Nephron progenitor cell (in vitro differentiated cells): ENCODE data around the gene MAGED2.
A peak's percentile ranks its signal among the peaks of the same experiment; 100 is the strongest.
"Not testable (repeated sequence)": the region's sequence is repeated elsewhere in the genome, so short reads cannot be mapped to it uniquely, and the experiment has no call there.

Experiments
- DNase-seq: peaks from one replicate; pipeline ENCODE4 v3.0.0; 2021
- H3K27ac Mint-ChIP-seq: 2 replicates; pipeline ENCODE4 v1.8.0; 2021; ENCODE audit warnings: mild to moderate bottlenecking, moderate library complexity, mixed read lengths
- H3K27me3 Mint-ChIP-seq: 2 replicates; pipeline ENCODE4 v1.8.0; 2021; ENCODE audit warnings: mild to moderate bottlenecking, low read depth, mixed read lengths; ENCODE audit not compliant: poor library complexity
- H3K36me3 Mint-ChIP-seq: 2 replicates; pipeline ENCODE4 v1.8.0; 2021; ENCODE audit warnings: low read depth, mixed read lengths
- H3K4me1 Mint-ChIP-seq: 2 replicates; pipeline ENCODE4 v1.8.0; 2021; ENCODE audit warnings: mixed read lengths
- H3K4me3 Mint-ChIP-seq: 2 replicates; pipeline ENCODE4 v1.8.0; 2021; ENCODE audit warnings: mild to moderate bottlenecking, moderate library complexity, mixed read lengths
- H3K9me3 Mint-ChIP-seq: 2 replicates; pipeline ENCODE4 v1.8.0; 2021; ENCODE audit warnings: mild to moderate bottlenecking, moderate library complexity, mixed read lengths
- CTCF ChIP-seq: fragments of 200-600 bp; sonication (generic); IDR thresholded peaks from 2 replicates; pipeline ENCODE4 v1.5.0; 2021; ENCODE audit warnings: antibody characterized with exemption

Gene MAGED2

GRCh38 chrX:54842607-54843006 is 35.1 kb downstream of the MAGED2 start:
- Mint-ChIP-seq H3K4me1 (peaks cover 26% of the 10 kb centered on the region), H3K4me3 (no peak overlapping the region), H3K36me3 (peaks cover 6% of the 10 kb centered on the region), H3K27me3 (no peaks in the 10 kb centered on the region), H3K27ac (peak overlapping the region; percentile 75), H3K9me3 (peaks cover 79% of the 10 kb centered on the region)
- DNase-seq, result no peak
- no peak for TF ChIP-seq CTCF

- TF ChIP-seq CTCF, result no peak
- no peak for DNase-seq
- Mint-ChIP-seq H3K9me3 (peaks cover 74% of the 10 kb centered on the region), H3K27ac (peak overlapping the region; percentile 75), H3K4me1 (peaks cover 26% of the 10 kb centered on the region), H3K36me3 (peaks cover 6% of the 10 kb centered on the region), H3K4me3 (no peak overlapping the region), H3K27me3 (no peaks in the 10 kb centered on the region)
Observed at GRCh38 chrX:54843050-54843449, 35.5 kb downstream of the MAGED2 start.

GRCh38 chrX:54847700-54848099 is 40.2 kb downstream of the MAGED2 start:
- not testable (repeated sequence) for H3K4me3 Mint-ChIP-seq, H3K27ac Mint-ChIP-seq, H3K27me3 Mint-ChIP-seq, H3K36me3 Mint-ChIP-seq, DNase-seq
- Mint-ChIP-seq H3K9me3 (peaks cover 58% of the 10 kb centered on the region), H3K4me1 (peaks cover 15% of the 10 kb centered on the region)

- Mint-ChIP-seq H3K4me3 (no peak overlapping the region), H3K9me3 (peaks cover 66% of the 10 kb centered on the region), H3K27ac (no peak overlapping the region), H3K4me1 (no peaks in the 10 kb centered on the region), H3K27me3 (peaks cover 11% of the 10 kb centered on the region), H3K36me3 (no peaks in the 10 kb centered on the region)
- no peak for DNase-seq
- no peak for TF ChIP-seq CTCF
Observed at GRCh38 chrX:54865208-54865607, 57.7 kb downstream of the MAGED2 start.
